GM03348 (cell line): Measurements from ENCODE around the gene XPR1.

Experiments used
- DNase-seq: peaks from one replicate; pipeline ENCODE4 v3.0.0; 2012; ENCODE audit warnings: low spot score

XPR1 gene

GRCh38 chr1:180892272-180892671 lies 260.4 kb downstream of the XPR1 start:
- DNase-seq = no peak

GRCh38 chr1:180892675-180893074 lies 260.9 kb downstream of the XPR1 start:
- no peak for DNase-seq

GRCh38 chr1:180893614-180894013 lies 261.8 kb downstream of the XPR1 start:
- no peak for DNase-seq

GRCh38 chr1:180896161-180896560 lies 264.3 kb downstream of the XPR1 start:
- no peak for DNase-seq

GRCh38 chr1:180898441-180899219 lies 266.8 kb downstream of the XPR1 start:
- DNase-seq = peak; percentile 76

GRCh38 chr1:180899262-180899661 lies 267.4 kb downstream of the XPR1 start:
- DNase-seq = no peak

GRCh38 chr1:180901076-180901990 lies 269.5 kb downstream of the XPR1 start:
- no peak for DNase-seq

GRCh38 chr1:180902541-180902940 lies 270.7 kb downstream of the XPR1 start:
- DNase-seq = no peak

GRCh38 chr1:180905927-180906326 lies 274.1 kb downstream of the XPR1 start:
- DNase-seq = no peak

GRCh38 chr1:180906511-180906910 lies 274.7 kb downstream of the XPR1 start:
- DNase-seq = no peak

- DNase-seq = no peak
These were observed 275.7 kb downstream of the XPR1 start for GRCh38 chr1:180907313-180908055.

GRCh38 chr1:180908074-180908765 lies 276.4 kb downstream of the XPR1 start:
- no peak for DNase-seq

GRCh38 chr1:180909005-180909414 lies 277.2 kb downstream of the XPR1 start:
- no peak for DNase-seq

- DNase-seq = no peak
These were observed 277.7 kb downstream of the XPR1 start for GRCh38 chr1:180909462-180909976.

- DNase-seq = peak; percentile 58
These were observed 279.9 kb downstream of the XPR1 start for GRCh38 chr1:180911640-180912191.

- DNase-seq = peak; percentile 69
These were observed 280.5 kb downstream of the XPR1 start for GRCh38 chr1:180912211-180912800.

GRCh38 chr1:180912801-180913565 lies 281.2 kb downstream of the XPR1 start, which contains the start of gene KIAA1614:
Gene KIAA1614, plus strand, starts transcription at chr1:180912897. Its CDS starts 347 bp downstream, at chr1:180913244.
- DNase-seq = peak; percentile 91

GRCh38 chr1:180915426-180915965 lies 283.7 kb downstream of the XPR1 start:
- no peak for DNase-seq

- no peak for DNase-seq
These were observed 284.4 kb downstream of the XPR1 start for GRCh38 chr1:180916012-180916770.
